Parathyroid adenoma (tissue), 2 donors: Measurements from ENCODE around the gene ALPI.

ENCODE experiments used
- H2AFZ ChIP-seq: fragments of 300-600 bp; sonication (generic); one replicate; pipeline ENCODE4 v1.7.0; 2017; ENCODE audit warnings: antibody characterized with exemption, mild to moderate bottlenecking
- H3K27ac ChIP-seq: fragments of 300-600 bp; sonication (generic); one replicate; pipeline ENCODE4 v1.7.0; 2017
- H3K27me3 ChIP-seq: fragments of 300-600 bp; sonication (generic); one replicate; pipeline ENCODE4 v1.7.0; 2017; ENCODE audit warnings: low read length; ENCODE audit not compliant: control insufficient read depth, insufficient read depth
- H3K36me3 ChIP-seq: fragments of 300-600 bp; sonication (generic); one replicate; pipeline ENCODE4 v1.7.0; 2017; ENCODE audit warnings: low read length; ENCODE audit not compliant: control insufficient read depth, insufficient read depth
- H3K4me1 ChIP-seq: fragments of 300-600 bp; sonication (generic); one replicate; pipeline ENCODE4 v1.7.0; 2017; ENCODE audit warnings: control low read depth
- H3K4me2 ChIP-seq: fragments of 300-600 bp; sonication (generic); one replicate; pipeline ENCODE4 v1.7.0; 2017; ENCODE audit warnings: low read length
- H3K4me3 ChIP-seq: fragments of 300-600 bp; sonication (generic); one replicate; pipeline ENCODE4 v1.7.0; 2017; ENCODE audit warnings: low read depth, low read length
- H3K79me2 ChIP-seq: fragments of 300-600 bp; sonication (generic); one replicate; pipeline ENCODE4 v1.7.0; 2017; ENCODE audit warnings: control low read depth
- H3K9ac ChIP-seq: fragments of 300-600 bp; sonication (generic); one replicate; pipeline ENCODE4 v1.7.0; 2017; ENCODE audit warnings: mild to moderate bottlenecking
- H3K9me3 ChIP-seq: fragments of 300-600 bp; sonication (generic); one replicate; pipeline ENCODE4 v1.7.0; 2017; ENCODE audit warnings: low read length; ENCODE audit not compliant: control insufficient read depth
- CTCF ChIP-seq: fragments of 300-600 bp; sonication (generic); IDR thresholded peaks from one replicate; pipeline ENCODE4 v1.7.0; 2017; ENCODE audit warnings: antibody characterized with exemption, mild to moderate bottlenecking
- donor health status: primary hyperparathyroidism.

ALPI gene

GRCh38 chr2:232466221-232466620 is 10.3 kb downstream of the ALPI start:
- no peaks in the 10 kb centered on the region for H3K79me2 ChIP-seq
- no peak overlapping the region for H3K4me2 ChIP-seq
- H3K4me1 ChIP-seq, result no peaks in the 10 kb centered on the region
- no peak for TF ChIP-seq CTCF
- H3K27me3 ChIP-seq, result no peaks in the 10 kb centered on the region
- no peak overlapping the region for H3K9ac ChIP-seq
- H3K4me3 ChIP-seq, result no peak overlapping the region
- no peaks in the 10 kb centered on the region for H3K9me3 ChIP-seq
- no peak overlapping the region for H2AFZ ChIP-seq
- no peaks in the 10 kb centered on the region for H3K36me3 ChIP-seq
- no peak overlapping the region for H3K27ac ChIP-seq

GRCh38 chr2:232473467-232473890 is 17.5 kb downstream of the ALPI start:
- no peaks in the 10 kb centered on the region for H3K4me1 ChIP-seq
- no peaks in the 10 kb centered on the region for H3K79me2 ChIP-seq
- no peak overlapping the region for H3K4me3 ChIP-seq
- H3K27me3 ChIP-seq, result no peaks in the 10 kb centered on the region
- H3K9me3 ChIP-seq, result no peaks in the 10 kb centered on the region
- H3K9ac ChIP-seq, result no peak overlapping the region
- no peaks in the 10 kb centered on the region for H3K36me3 ChIP-seq
- no peak overlapping the region for H3K27ac ChIP-seq
- no peak overlapping the region for H3K4me2 ChIP-seq
- H2AFZ ChIP-seq, result no peak overlapping the region
- TF ChIP-seq CTCF, result no peak

GRCh38 chr2:232476045-232476444 is 20.1 kb downstream of the ALPI start:
- Histone ChIP-seq H3K9ac (no peak overlapping the region), H3K36me3 (no peaks in the 10 kb centered on the region), H3K4me3 (no peak overlapping the region), H2AFZ (no peak overlapping the region), H3K4me2 (no peak overlapping the region), H3K27ac (no peak overlapping the region), H3K27me3 (no peaks in the 10 kb centered on the region), H3K79me2 (no peaks in the 10 kb centered on the region), H3K9me3 (no peaks in the 10 kb centered on the region), H3K4me1 (no peaks in the 10 kb centered on the region)
- TF ChIP-seq CTCF, result no peak

- TF ChIP-seq CTCF, result no peak
- Histone ChIP-seq H3K79me2 (no peaks in the 10 kb centered on the region), H2AFZ (no peak overlapping the region), H3K36me3 (no peaks in the 10 kb centered on the region), H3K4me1 (no peaks in the 10 kb centered on the region), H3K27me3 (no peaks in the 10 kb centered on the region), H3K4me2 (no peak overlapping the region), H3K9ac (no peak overlapping the region), H3K4me3 (no peak overlapping the region), H3K9me3 (no peaks in the 10 kb centered on the region), H3K27ac (no peak overlapping the region)
These were observed 20.8 kb downstream of the ALPI start for GRCh38 chr2:232476791-232477190.

GRCh38 chr2:232477751-232478510 is 22.0 kb downstream of the ALPI start:
- TF ChIP-seq CTCF, result no peak
- Histone ChIP-seq H3K9ac (no peak overlapping the region), H3K27me3 (no peaks in the 10 kb centered on the region)

More at GRCh38 chr2:232477751-232478510, 22.0 kb downstream of the ALPI start:
- Histone ChIP-seq H3K4me2 (no peak overlapping the region), H3K36me3 (no peaks in the 10 kb centered on the region), H3K27ac (no peak overlapping the region), H2AFZ (no peak overlapping the region), H3K79me2 (no peaks in the 10 kb centered on the region), H3K4me3 (no peak overlapping the region), H3K4me1 (no peaks in the 10 kb centered on the region), H3K9me3 (no peaks in the 10 kb centered on the region)
